GM12875 (cell line): Measurements from ENCODE around the gene AGPAT1.
"Not testable (repeated sequence)": the region's sequence is repeated elsewhere in the genome, so short reads cannot be mapped to it uniquely, and the experiment has no call there.

ENCODE experiments used
- H3K4me3 ChIP-seq: one replicate; pipeline ENCODE4 v1.5.1; 2011; ENCODE audit warnings: low read depth, low read length, control low read depth
- CTCF ChIP-seq: IDR thresholded peaks from 2 replicates; pipeline ENCODE4 v1.5.1; 2011; ENCODE audit warnings: low read depth, mild to moderate bottlenecking, control low read depth, inconsistent platforms, low read length, moderate library complexity, borderline replicate concordance; ENCODE audit not compliant: insufficient read depth

AGPAT1 gene

GRCh38 chr6:32188381-32189068, 12.6 kb upstream of the AGPAT1 start:
- peak overlapping the region; percentile 56 for H3K4me3 ChIP-seq
- TF ChIP-seq CTCF, result no peak

- not testable (repeated sequence) for H3K4me3 ChIP-seq
Observed at GRCh38 chr6:32187725-32188380, 12.0 kb upstream of the AGPAT1 start.

- no peak for TF ChIP-seq CTCF
Observed at GRCh38 chr6:32187009-32187709, 11.3 kb upstream of the AGPAT1 start.

GRCh38 chr6:32186151-32186840, 10.4 kb upstream of the AGPAT1 start:
- not testable (repeated sequence) for H3K4me3 ChIP-seq

More at GRCh38 chr6:32187009-32187709, 11.3 kb upstream of the AGPAT1 start:
- H3K4me3 ChIP-seq, result no peak overlapping the region

- H3K4me3 ChIP-seq, result not testable (repeated sequence)
Observed at GRCh38 chr6:32185681-32186131, 9.8 kb upstream of the AGPAT1 start.

- H3K4me3 ChIP-seq, result no peak within 1 kb of the TSS
- TF ChIP-seq CTCF, result no peak
Observed at GRCh38 chr6:32184084-32184640, 8.3 kb upstream of the AGPAT1 start, which contains the start of gene AGER. Gene AGER, minus strand, starts transcription at chr6:32184253. Its CDS starts 31 bp downstream, at chr6:32184222.

- no peak overlapping the region for H3K4me3 ChIP-seq
- no peak for TF ChIP-seq CTCF
Observed at GRCh38 chr6:32183483-32184083, 7.7 kb upstream of the AGPAT1 start.

- H3K4me3 ChIP-seq, result no peak overlapping the region
- no peak for TF ChIP-seq CTCF
Observed at GRCh38 chr6:32183030-32183429, 7.1 kb upstream of the AGPAT1 start.
